HG02973 (cell line): ENCODE measurements around the gene IFRD2.
"Not testable (repeated sequence)": the region's sequence is repeated elsewhere in the genome, so short reads cannot be mapped to it uniquely, and the experiment has no call there.

Experiments used
- ATAC-seq: cut with Tn5 transposase; IDR thresholded peaks from one replicate; pipeline ENCODE4 v1.9.1; 2021; ENCODE audit warnings: moderate library complexity; ENCODE audit not compliant: unreplicated experiment

Gene IFRD2

GRCh38 chr3:50255251-50255615, 37.0 kb downstream of the IFRD2 start:
- no peak for ATAC-seq

GRCh38 chr3:50254577-50255250, 37.5 kb downstream of the IFRD2 start:
- ATAC-seq = no peak

- ATAC-seq = no peak
Observed at GRCh38 chr3:50251220-50251619, 41.0 kb downstream of the IFRD2 start.

GRCh38 chr3:50250514-50250913, 41.7 kb downstream of the IFRD2 start:
- ATAC-seq = no peak

GRCh38 chr3:50249457-50249856, 42.8 kb downstream of the IFRD2 start:
- no peak for ATAC-seq

GRCh38 chr3:50248387-50248786, 43.8 kb downstream of the IFRD2 start:
- no peak for ATAC-seq

GRCh38 chr3:50246517-50246954, 45.7 kb downstream of the IFRD2 start:
- peak; percentile 43 for ATAC-seq

GRCh38 chr3:50245831-50246516, 46.3 kb downstream of the IFRD2 start:
- ATAC-seq = peak; percentile 63

- no peak for ATAC-seq
Observed at GRCh38 chr3:50245251-50245745, 46.9 kb downstream of the IFRD2 start.

GRCh38 chr3:50244813-50245212, 47.4 kb downstream of the IFRD2 start:
- ATAC-seq = not testable (repeated sequence)

- no peak for ATAC-seq
Observed at GRCh38 chr3:50243543-50243895, 48.7 kb downstream of the IFRD2 start.

GRCh38 chr3:50242851-50243542, 49.2 kb downstream of the IFRD2 start:
- ATAC-seq = no peak

- ATAC-seq = no peak
Observed at GRCh38 chr3:50242381-50242770, 49.9 kb downstream of the IFRD2 start.

- no peak for ATAC-seq
Observed at GRCh38 chr3:50241713-50242380, 50.4 kb downstream of the IFRD2 start.

- ATAC-seq = no peak
Observed at GRCh38 chr3:50241163-50241562, 51.1 kb downstream of the IFRD2 start.

- no peak for ATAC-seq
Observed at GRCh38 chr3:50239649-50240048, 52.6 kb downstream of the IFRD2 start.

GRCh38 chr3:50238549-50239026, 53.6 kb downstream of the IFRD2 start:
- no peak for ATAC-seq

GRCh38 chr3:50237754-50238548, 54.3 kb downstream of the IFRD2 start:
- ATAC-seq = no peak
